ENCODE data around the gene CTXN1.
"Not testable (repeated sequence)": the region's sequence is repeated elsewhere in the genome, so short reads cannot be mapped to it uniquely, and the experiment has no call there.

The CTXN1 gene

GRCh38 chr19:7961920-7962626, 36.1 kb upstream of the CTXN1 start:
- ATAC-seq (replicated peaks) (no peak), DNase-seq (no peak)
- H3K4me1 Mint-ChIP-seq: no peaks in the 10 kb centered on the region
- no peak overlapping the region for H3K4me3 Mint-ChIP-seq
- no peak overlapping the region for H3K27ac Mint-ChIP-seq
- no peaks in the 10 kb centered on the region for H3K9me3 Mint-ChIP-seq
- H3K36me3 Mint-ChIP-seq: peaks cover 27 to 43% of the 10 kb centered on the region in 2 donors
- no peaks in the 10 kb centered on the region for H3K27me3 Mint-ChIP-seq

GRCh38 chr19:7961082-7961481, 35.1 kb upstream of the CTXN1 start:
- not testable (repeated sequence) for DNase-seq; H3K9me3 Mint-ChIP-seq; ATAC-seq (replicated peaks); H3K27me3 Mint-ChIP-seq; H3K4me3 Mint-ChIP-seq; H3K4me1 Mint-ChIP-seq; H3K27ac Mint-ChIP-seq
- H3K36me3 Mint-ChIP-seq: peaks cover 25 to 38% of the 10 kb centered on the region in 2 donors

- DNase-seq (no peak), ATAC-seq (replicated peaks) (no peak)
- no peaks in the 10 kb centered on the region for H3K27me3 Mint-ChIP-seq
- H3K9me3 Mint-ChIP-seq: no peaks in the 10 kb centered on the region
- H3K4me1 Mint-ChIP-seq: peaks cover 0 to 3% of the 10 kb centered on the region in 2 donors
- H3K4me3 Mint-ChIP-seq: no peak overlapping the region
- peaks cover 20 to 31% of the 10 kb centered on the region in 2 donors for H3K36me3 Mint-ChIP-seq
- H3K27ac Mint-ChIP-seq: no peak overlapping the region
Measured at GRCh38 chr19:7959211-7959610, 33.3 kb upstream of the CTXN1 start.

- no peak for ATAC-seq (replicated peaks)
- Mint-ChIP-seq H3K27ac (no peak overlapping the region), H3K4me3 (no peak overlapping the region), H3K27me3 (no peaks in the 10 kb centered on the region), H3K4me1 (peaks cover 0 to 5% of the 10 kb centered on the region in 2 donors), H3K9me3 (no peaks in the 10 kb centered on the region), H3K36me3 (peaks cover 16 to 18% of the 10 kb centered on the region in 2 donors)
- no peak for DNase-seq
Measured at GRCh38 chr19:7955696-7956095, 29.8 kb upstream of the CTXN1 start.

- ATAC-seq (replicated peaks) (no peak), DNase-seq (no peak)
- Mint-ChIP-seq H3K4me1 (peaks cover 0 to 5% of the 10 kb centered on the region in 2 donors), H3K27ac (peak overlapping the region; percentile 17), H3K36me3 (peaks cover 13 to 18% of the 10 kb centered on the region in 2 donors), H3K9me3 (no peaks in the 10 kb centered on the region), H3K4me3 (no peak overlapping the region), H3K27me3 (no peaks in the 10 kb centered on the region)
Measured at GRCh38 chr19:7953576-7953975, 27.6 kb upstream of the CTXN1 start.

GRCh38 chr19:7953060-7953459, 27.1 kb upstream of the CTXN1 start:
- Mint-ChIP-seq H3K9me3 (no peaks in the 10 kb centered on the region), H3K4me3 (no peak overlapping the region), H3K4me1 (peaks cover 0 to 5% of the 10 kb centered on the region in 2 donors), H3K36me3 (peaks cover 11 to 14% of the 10 kb centered on the region in 2 donors), H3K27me3 (no peaks in the 10 kb centered on the region), H3K27ac (no peak overlapping the region)
- no peak for ATAC-seq (replicated peaks)
- no peak for DNase-seq

- H3K9me3 Mint-ChIP-seq: no peaks in the 10 kb centered on the region
- H3K36me3 Mint-ChIP-seq: peaks cover 0 to 4% of the 10 kb centered on the region in 2 donors
- peaks cover 9 to 28% of the 10 kb centered on the region in 2 donors for H3K4me1 Mint-ChIP-seq
- no peak overlapping the region for H3K4me3 Mint-ChIP-seq
- H3K27me3 Mint-ChIP-seq: no peaks in the 10 kb centered on the region
- no peak for ATAC-seq (replicated peaks)
- H3K27ac Mint-ChIP-seq: no peak overlapping the region
- no peak for DNase-seq
Measured at GRCh38 chr19:7947939-7948338, 22.0 kb upstream of the CTXN1 start.

- no peaks in the 10 kb centered on the region for H3K27me3 Mint-ChIP-seq
- peak; percentile 57 to 63 for ATAC-seq (replicated peaks)
- peak overlapping the region; percentile 99 for H3K27ac Mint-ChIP-seq
- no peaks in the 10 kb centered on the region for H3K9me3 Mint-ChIP-seq
- peaks cover 8 to 15% of the 10 kb centered on the region in 2 donors for H3K36me3 Mint-ChIP-seq
- peaks cover 14 to 45% of the 10 kb centered on the region in 2 donors for H3K4me1 Mint-ChIP-seq
- DNase-seq: peak; percentile 82
- peak overlapping the region; percentile 91 to 92 for H3K4me3 Mint-ChIP-seq
Measured at GRCh38 chr19:7944177-7944761, 18.3 kb upstream of the CTXN1 start.

- peaks cover 17 to 50% of the 10 kb centered on the region in 2 donors for H3K4me1 Mint-ChIP-seq
- H3K27ac Mint-ChIP-seq: peak within 1 kb of the TSS; percentile 99
- peak; percentile 99 for DNase-seq
- H3K27me3 Mint-ChIP-seq: no peaks in the 10 kb centered on the region
- no peaks in the 10 kb centered on the region for H3K9me3 Mint-ChIP-seq
- peak; percentile 97 for ATAC-seq (replicated peaks)
- H3K36me3 Mint-ChIP-seq: peaks cover 12 to 15% of the 10 kb centered on the region in 2 donors
- peak within 1 kb of the TSS; percentile 91 to 92 for H3K4me3 Mint-ChIP-seq
Measured at GRCh38 chr19:7943444-7944176, 17.7 kb upstream of the CTXN1 start, which contains the start of gene TIMM44. Gene TIMM44 (minus strand): TSS chr19:7943666. CDS start chr19:7943651, 15 bp downstream.

GRCh38 chr19:7942981-7943443, 17.1 kb upstream of the CTXN1 start:
- Mint-ChIP-seq H3K4me1 (peaks cover 17 to 50% of the 10 kb centered on the region in 2 donors), H3K4me3 (peak overlapping the region; percentile 91 to 92), H3K27ac (peak overlapping the region; percentile 99), H3K9me3 (no peaks in the 10 kb centered on the region), H3K27me3 (no peaks in the 10 kb centered on the region), H3K36me3 (peaks cover 12 to 16% of the 10 kb centered on the region in 2 donors)
- no peak for DNase-seq
- peak; percentile 23 to 28 for ATAC-seq (replicated peaks)

- ATAC-seq (replicated peaks): no peak
- Mint-ChIP-seq H3K27me3 (no peaks in the 10 kb centered on the region), H3K9me3 (no peaks in the 10 kb centered on the region), H3K27ac (peak overlapping the region; percentile 42), H3K36me3 (peaks cover 17 to 22% of the 10 kb centered on the region in 2 donors), H3K4me1 (peaks cover 18 to 50% of the 10 kb centered on the region in 2 donors), H3K4me3 (peak overlapping the region; percentile 91 to 92)
- no peak for DNase-seq
Measured at GRCh38 chr19:7941895-7942596, 16.1 kb upstream of the CTXN1 start.

GRCh38 chr19:7940841-7941240, 14.9 kb upstream of the CTXN1 start:
- no peaks in the 10 kb centered on the region for H3K9me3 Mint-ChIP-seq
- ATAC-seq (replicated peaks) (no peak), DNase-seq (no peak)
- no peaks in the 10 kb centered on the region for H3K27me3 Mint-ChIP-seq
- H3K27ac Mint-ChIP-seq: peak overlapping the region; percentile 66
- peaks cover 18 to 44% of the 10 kb centered on the region in 2 donors for H3K4me1 Mint-ChIP-seq
- H3K4me3 Mint-ChIP-seq: no peak overlapping the region
- peaks cover 25 to 27% of the 10 kb centered on the region in 2 donors for H3K36me3 Mint-ChIP-seq

GRCh38 chr19:7934766-7935165, 8.8 kb upstream of the CTXN1 start:
- no peak for DNase-seq
- Mint-ChIP-seq H3K27me3 (no peaks in the 10 kb centered on the region), H3K9me3 (no peaks in the 10 kb centered on the region), H3K4me1 (peaks cover 4 to 5% of the 10 kb centered on the region in 2 donors), H3K36me3 (peaks cover 36 to 48% of the 10 kb centered on the region in 2 donors), H3K4me3 (no peak overlapping the region), H3K27ac (no peak overlapping the region)
- ATAC-seq (replicated peaks): no peak

Data from stimulated activated naive B cell treated with anti-CD40 and anti-IgM and Interleukin-4, amounts not matched to agents 10 μg/mL and 1 μg/mL and 100 μg/mL, for 72 hours (primary cell).